GM12875 (cell line): ENCODE data around the gene MAP2K2.

Experiments
- H3K4me3 ChIP-seq: one replicate; pipeline ENCODE4 v1.5.1; 2011; ENCODE audit warnings: low read depth, low read length, control low read depth
- CTCF ChIP-seq: IDR thresholded peaks from 2 replicates; pipeline ENCODE4 v1.5.1; 2011; ENCODE audit warnings: low read depth, mild to moderate bottlenecking, control low read depth, inconsistent platforms, low read length, moderate library complexity, borderline replicate concordance; ENCODE audit not compliant: insufficient read depth

MAP2K2 gene

GRCh38 chr19:4044990-4045465 is 78.9 kb downstream of the MAP2K2 start:
- TF ChIP-seq CTCF: no peak
- H3K4me3 ChIP-seq: no peak overlapping the region

DNA sequence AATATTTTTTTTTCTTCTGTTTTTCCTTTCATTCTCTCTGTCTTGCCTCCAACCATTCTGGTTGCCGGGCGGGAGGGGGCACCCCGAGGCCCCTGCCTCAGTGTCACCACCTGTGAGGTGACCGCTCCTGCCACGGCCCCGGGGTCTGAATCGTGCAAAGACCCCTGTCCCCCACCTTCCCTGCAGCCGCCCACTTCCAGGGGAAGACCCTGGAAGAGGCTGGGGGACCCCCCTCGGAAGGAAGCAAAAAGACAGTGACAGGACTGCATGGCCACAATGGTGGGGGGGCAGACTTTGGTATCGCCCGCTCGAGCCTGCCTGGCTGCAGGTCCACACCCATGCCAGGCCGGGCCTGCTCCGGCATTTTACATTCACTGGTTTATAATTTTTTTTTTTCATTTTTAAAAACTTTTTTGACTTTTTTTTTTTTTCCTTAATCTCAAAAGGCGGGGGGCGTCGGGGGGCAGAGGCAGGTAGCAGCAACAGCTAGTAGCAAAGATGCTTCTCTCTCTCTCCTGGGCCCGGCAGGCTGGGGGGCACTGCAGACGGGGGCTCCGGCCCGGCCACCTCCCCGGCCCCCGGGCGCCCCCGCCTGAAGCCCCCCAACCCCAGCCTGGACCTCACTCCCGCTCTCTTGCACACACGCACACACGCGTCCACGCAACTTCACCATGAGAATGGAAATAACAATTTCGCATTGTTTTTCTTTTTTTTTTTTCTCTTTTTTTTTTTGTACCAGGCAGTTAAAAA is 79.8 kb downstream of the MAP2K2 start:
- TF ChIP-seq CTCF: no peak
- no peak overlapping the region for H3K4me3 ChIP-seq

- TF ChIP-seq CTCF: no peak
- H3K4me3 ChIP-seq: no peak overlapping the region
These were observed 80.5 kb downstream of the MAP2K2 start for GRCh38 chr19:4043401-4043800.

GRCh38 chr19:4042731-4043082 is 81.2 kb downstream of the MAP2K2 start:
- no peak for TF ChIP-seq CTCF
- H3K4me3 ChIP-seq: no peak overlapping the region

DNA sequence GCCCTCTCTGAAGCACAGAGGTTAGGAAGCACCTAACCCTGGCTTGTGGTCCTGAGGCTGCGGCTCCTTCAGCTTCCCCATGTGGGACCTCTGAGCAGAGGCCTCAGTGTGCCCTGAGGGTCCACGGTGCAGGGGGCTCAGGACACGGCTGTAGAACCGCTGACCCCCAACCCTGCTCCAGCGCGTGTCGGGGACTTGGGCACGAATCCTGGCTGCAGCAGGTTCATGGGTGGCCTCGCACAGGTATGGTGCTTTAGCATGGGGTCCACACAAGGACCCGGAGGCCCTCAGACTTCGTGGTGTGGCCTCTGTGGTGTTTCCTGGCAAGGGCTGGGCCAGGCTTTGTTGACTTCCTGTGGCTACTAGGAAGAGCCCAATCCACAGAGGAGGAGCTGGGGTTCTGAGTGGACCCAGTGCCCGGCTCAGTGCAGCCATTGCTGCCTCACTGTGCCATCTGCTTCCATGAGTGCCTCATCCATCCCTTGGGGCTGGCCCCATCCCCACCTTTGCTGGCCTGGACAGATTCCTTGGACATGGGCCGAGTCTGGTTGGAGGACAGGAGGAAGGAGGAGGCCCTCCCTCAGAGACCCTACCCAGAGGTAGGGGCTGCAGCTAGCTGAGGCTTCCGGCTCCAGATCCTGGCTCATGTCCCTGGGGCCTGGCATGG is 81.7 kb downstream of the MAP2K2 start:
- H3K4me3 ChIP-seq: no peak overlapping the region
- no peak for TF ChIP-seq CTCF
